Raji (cell line): ENCODE data around the gene CERKL.

Experiments used
- POLR2A ChIP-seq: IDR thresholded peaks from 2 replicates; pipeline ENCODE4 v1.6.1; 2011; ENCODE audit warnings: low read depth, low read length, control low read depth; ENCODE audit not compliant: insufficient read depth

Gene CERKL

GRCh38 chr2:181540421-181540820, 116.5 kb downstream of the CERKL start:
- TF ChIP-seq POLR2A: no peak

GRCh38 chr2:181536730-181537129, 120.2 kb downstream of the CERKL start:
- no peak for TF ChIP-seq POLR2A

GRCh38 chr2:181528441-181528840, 128.5 kb downstream of the CERKL start:
- TF ChIP-seq POLR2A: no peak

GRCh38 chr2:181527058-181527457, 129.8 kb downstream of the CERKL start:
- TF ChIP-seq POLR2A: no peak

- no peak for TF ChIP-seq POLR2A
Measured at GRCh38 chr2:181526014-181526413, 130.9 kb downstream of the CERKL start.

- TF ChIP-seq POLR2A: no peak
Measured at GRCh38 chr2:181523756-181524155, 133.1 kb downstream of the CERKL start.

GRCh38 chr2:181520253-181520652, 136.7 kb downstream of the CERKL start:
- no peak for TF ChIP-seq POLR2A

- no peak for TF ChIP-seq POLR2A
Measured at GRCh38 chr2:181517685-181518301, 139.1 kb downstream of the CERKL start.

- TF ChIP-seq POLR2A: no peak
Measured at GRCh38 chr2:181516992-181517391, 139.9 kb downstream of the CERKL start.

- no peak for TF ChIP-seq POLR2A
Measured at GRCh38 chr2:181515719-181516118, 141.2 kb downstream of the CERKL start.

GRCh38 chr2:181500201-181500600, 156.7 kb downstream of the CERKL start:
- no peak for TF ChIP-seq POLR2A

- TF ChIP-seq POLR2A: no peak
Measured at GRCh38 chr2:181499231-181499630, 157.7 kb downstream of the CERKL start.
